NCI-H82 treated with DMSO at 0.1 percent for 48 hours (cell line): ENCODE measurements around the gene TTLL7.

Experiments
- DNase-seq: peaks from one replicate; lab custom pipeline; 2025; ENCODE audit not compliant: unreplicated experiment; lab: John Stamatoyannopoulos, UW

Gene TTLL7

GRCh38 chr1:83998498-83999315 lies at the start of gene TTLL7:
TTLL7 (minus strand) TSS chr1:83999132; CDS start chr1:83952211, 46,921 bp downstream.
- DNase-seq, result peak; percentile 72

GRCh38 chr1:84042461-84042860 lies 43.5 kb upstream of the TTLL7 start:
- no peak for DNase-seq

- no peak for DNase-seq
Measured at GRCh38 chr1:84037758-84038611, 39.1 kb upstream of the TTLL7 start.

GRCh38 chr1:84031802-84032327 lies 32.9 kb upstream of the TTLL7 start:
- DNase-seq, result no peak

GRCh38 chr1:84027368-84027767 lies 28.4 kb upstream of the TTLL7 start:
- DNase-seq, result no peak

GRCh38 chr1:84025966-84026365 lies 27.0 kb upstream of the TTLL7 start:
- no peak for DNase-seq

- DNase-seq, result no peak
Measured at GRCh38 chr1:84021822-84022221, 22.9 kb upstream of the TTLL7 start.

GRCh38 chr1:84020151-84020550 lies 21.2 kb upstream of the TTLL7 start:
- no peak for DNase-seq

- no peak for DNase-seq
Measured at GRCh38 chr1:84019217-84019616, 20.3 kb upstream of the TTLL7 start.

GRCh38 chr1:84013708-84014107 lies 14.8 kb upstream of the TTLL7 start:
- DNase-seq, result no peak

- no peak for DNase-seq
Measured at GRCh38 chr1:84012018-84012417, 13.1 kb upstream of the TTLL7 start.

- no peak for DNase-seq
Measured at GRCh38 chr1:84010136-84010535, 11.2 kb upstream of the TTLL7 start.

GRCh38 chr1:84008631-84009030 lies 9.7 kb upstream of the TTLL7 start:
- DNase-seq, result no peak

- no peak for DNase-seq
Measured at GRCh38 chr1:84006591-84006990, 7.7 kb upstream of the TTLL7 start.

- no peak for DNase-seq
Measured at GRCh38 chr1:84001501-84001900, 2.6 kb upstream of the TTLL7 start.

- no peak for DNase-seq
Measured at GRCh38 chr1:84000954-84001495, 2.1 kb upstream of the TTLL7 start.

GRCh38 chr1:84000196-84000885 lies 1.4 kb upstream of the TTLL7 start:
- DNase-seq, result no peak

GRCh38 chr1:83999316-83999819 lies 436 bp upstream of the TTLL7 start:
- DNase-seq, result peak; percentile 72

GRCh38 chr1:83998205-83998497 lies 781 bp downstream of the TTLL7 start:
- no peak for DNase-seq

- no peak for DNase-seq
Measured at GRCh38 chr1:83997631-83998030, 1.3 kb downstream of the TTLL7 start.

GRCh38 chr1:83996621-83997020 lies 2.3 kb downstream of the TTLL7 start:
- peak; percentile 30 for DNase-seq
